Muscle of leg (tissue), 11 donors: Measurements from ENCODE around the gene EIF4EBP3. TPM values are rescaled to one million over a fixed set of nuclear protein-coding genes. Genes with fewer than 3 reads are reported as not detected.

Source experiments
- DNase-seq: peaks from one replicate; pipeline ENCODE4 v3.0.0; 2013
- H3K27ac ChIP-seq: one replicate; pipeline ENCODE4 v1.5.1; 2013; ENCODE audit warnings: mild to moderate bottlenecking, low read length, control low read depth
- H3K27me3 ChIP-seq: one replicate; pipeline ENCODE4 v1.6.1; 2013; ENCODE audit warnings: low read length; ENCODE audit not compliant: control insufficient read depth, insufficient read depth
- H3K36me3 ChIP-seq: one replicate; pipeline ENCODE4 v1.6.1; 2013; ENCODE audit warnings: low read length; ENCODE audit not compliant: control insufficient read depth, insufficient read depth
- H3K4me1 ChIP-seq: one replicate; pipeline ENCODE4 v1.6.1; 2013; ENCODE audit warnings: low read length; ENCODE audit not compliant: control insufficient read depth, insufficient read depth
- H3K4me3 ChIP-seq: one replicate; pipeline ENCODE4 v1.5.1; 2013; ENCODE audit warnings: low read length, control low read depth
- H3K9me3 ChIP-seq: replicated peaks from 2 replicates; pipeline ENCODE4 v1.6.1; 2013; ENCODE audit warnings: low read depth, low read length; ENCODE audit not compliant: control insufficient read depth
- WGBS: methylation state at CpG from one replicate; pipeline ENCODE4 v1.1.5; 2013; ENCODE audit warnings: missing lambda C conversion rate; ENCODE audit not compliant: insufficient coverage; 5-methylcytosine and 5-hydroxymethylcytosine counted together
- polyA plus RNA-seq, 8 donors: library from polyadenylated mRNA; unstranded; fragments of 120-200 nt; gene quantifications; one replicate each; pipeline versions ENCODE4 v1.2.1 to v1.2.3, GENCODE V29; 2013; ENCODE audit warnings: inconsistent platforms in 1 of 8, low replicate concordance in 1 of 8; ENCODE audit not compliant: insufficient read length in 8 of 8, insufficient read depth in 1 of 8
- total RNA-seq: library from RNA; stranded (reverse); fragments of 120-200 nt; gene quantifications from one replicate; pipeline ENCODE4 v1.2.4, GENCODE V29; 2013

The EIF4EBP3 gene
- total and polyA plus RNA-seq, 9 donors: 2.6 to 13.7 (median 6.3) TPM

GRCh38 chr5:140544986-140545385, 2.5 kb upstream of the EIF4EBP3 start:
- Histone ChIP-seq H3K9me3 (no peaks in the 10 kb centered on the region), H3K36me3 (peaks cover 41% of the 10 kb centered on the region), H3K4me1 (peaks cover 32% of the 10 kb centered on the region), H3K4me3 (no peak overlapping the region), H3K27me3 (no peaks in the 10 kb centered on the region), H3K27ac (no peak overlapping the region)
- 97% methylated on average over 6 of the region's 7 CpGs for WGBS
- DNase-seq: no peak

GRCh38 chr5:140545606-140546005, 1.9 kb upstream of the EIF4EBP3 start:
- Histone ChIP-seq H3K4me3 (no peak overlapping the region), H3K27ac (no peak overlapping the region), H3K9me3 (no peaks in the 10 kb centered on the region), H3K36me3 (peaks cover 43% of the 10 kb centered on the region), H3K4me1 (peaks cover 32% of the 10 kb centered on the region), H3K27me3 (no peaks in the 10 kb centered on the region)
- 91% methylated on average over 7 of the region's 10 CpGs for WGBS
- DNase-seq: no peak

GRCh38 chr5:140546851-140547507, 483 bp upstream of the EIF4EBP3 start:
- Histone ChIP-seq H3K9me3 (no peaks in the 10 kb centered on the region), H3K27me3 (no peaks in the 10 kb centered on the region), H3K36me3 (peaks cover 48% of the 10 kb centered on the region), H3K4me1 (peaks cover 32% of the 10 kb centered on the region), H3K4me3 (peak overlapping the region; percentile 57), H3K27ac (peak overlapping the region; percentile 94)
- 34% methylated on average over 9 of the region's 13 CpGs for WGBS
- peak; percentile 19 for DNase-seq

DNA sequence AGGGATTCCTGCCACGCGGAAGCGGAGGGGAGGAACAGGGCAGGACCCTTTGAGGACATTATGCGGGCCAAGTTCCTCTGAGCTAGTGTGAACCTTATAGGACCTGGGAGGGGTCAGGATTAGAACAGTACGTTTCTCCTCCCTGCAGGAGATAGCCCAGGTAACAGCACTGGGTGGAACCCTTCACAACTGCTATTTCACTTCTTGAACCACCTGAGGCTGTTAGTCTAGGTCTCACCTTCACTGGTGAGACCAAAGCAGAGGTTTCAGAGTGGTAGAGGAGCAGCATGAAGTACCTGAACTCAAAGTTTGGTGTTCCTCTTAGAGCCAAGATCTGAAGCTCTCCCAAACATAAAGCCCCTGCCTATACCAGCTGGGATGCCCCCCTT, 832 bp downstream of the EIF4EBP3 start:
- Histone ChIP-seq H3K4me3 (peak overlapping the region; percentile 57), H3K9me3 (no peaks in the 10 kb centered on the region), H3K27me3 (no peaks in the 10 kb centered on the region), H3K4me1 (peaks cover 32% of the 10 kb centered on the region), H3K27ac (peak overlapping the region; percentile 94), H3K36me3 (peaks cover 54% of the 10 kb centered on the region)
- no peak for DNase-seq
- 7% methylated on average over 4 of the region's 5 CpGs for WGBS

DNA sequence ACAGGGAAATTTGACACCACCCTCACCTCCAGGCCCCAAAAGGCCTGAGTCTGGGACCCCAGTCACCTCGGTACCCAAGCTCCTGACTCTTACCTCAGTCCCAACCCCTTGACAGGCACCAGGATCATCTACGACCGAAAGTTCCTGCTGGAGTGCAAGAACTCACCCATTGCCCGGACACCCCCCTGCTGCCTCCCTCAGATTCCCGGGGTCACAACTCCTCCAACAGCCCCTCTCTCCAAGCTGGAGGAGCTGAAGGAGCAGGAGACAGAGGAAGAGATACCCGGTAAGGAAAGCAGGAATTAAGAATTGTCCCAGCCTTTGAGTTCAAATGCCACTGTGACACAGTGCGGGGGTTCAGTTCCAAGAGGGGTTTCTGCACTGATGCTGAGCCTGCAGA, 1.3 kb downstream of the EIF4EBP3 start:
- peaks cover 58% of the 10 kb centered on the region for H3K36me3 ChIP-seq
- H3K9me3 ChIP-seq: no peaks in the 10 kb centered on the region
- WGBS: 73% methylated on average over 5 of the region's 7 CpGs
- peaks cover 32% of the 10 kb centered on the region for H3K4me1 ChIP-seq
- H3K27ac ChIP-seq: peak overlapping the region; percentile 94
- H3K4me3 ChIP-seq: no peak overlapping the region
- no peak for DNase-seq
- no peaks in the 10 kb centered on the region for H3K27me3 ChIP-seq

DNA sequence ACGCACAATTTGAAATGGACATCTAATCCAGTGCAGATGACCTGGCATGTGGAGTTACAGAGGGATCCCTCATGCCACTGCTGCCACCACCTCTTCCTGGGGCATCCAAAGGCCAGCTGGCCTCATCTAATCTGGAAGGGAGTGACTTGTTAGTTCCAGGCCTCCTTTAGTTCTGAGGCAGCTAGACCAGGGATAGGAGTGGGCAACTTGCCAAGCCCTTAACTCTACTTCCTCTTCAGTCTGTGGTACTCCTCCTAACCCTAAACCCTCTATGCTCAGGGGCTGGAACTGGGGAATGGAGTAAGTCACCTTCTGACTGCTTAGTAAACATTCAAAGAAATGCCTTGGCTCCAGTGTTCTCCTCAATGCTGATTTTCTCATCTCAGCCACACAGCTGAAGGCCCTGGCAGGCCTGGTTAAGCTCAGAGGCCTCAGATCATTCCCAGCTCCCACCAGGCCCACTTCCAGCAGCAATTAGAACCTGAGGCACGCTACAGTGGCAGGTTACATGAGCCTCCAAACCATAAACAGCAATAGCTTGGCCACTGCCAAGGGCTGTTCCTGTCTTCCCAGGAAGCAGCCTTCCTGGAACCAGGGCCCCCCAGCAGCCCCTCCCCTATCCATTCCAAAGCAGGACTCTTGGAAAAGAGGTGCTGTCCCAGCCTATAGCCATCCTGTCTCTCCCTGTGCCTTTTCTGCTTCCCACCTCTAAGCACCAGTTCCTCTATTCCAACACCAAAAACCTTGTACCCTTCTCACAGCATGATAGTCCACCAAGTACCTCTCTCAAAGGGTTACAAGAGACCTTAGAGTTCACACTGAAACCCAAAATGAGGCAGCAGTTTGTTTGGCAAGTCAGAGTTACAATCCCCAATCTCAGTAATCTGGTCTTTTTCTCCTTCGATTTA, 2.0 kb downstream of the EIF4EBP3 start:
- Histone ChIP-seq H3K4me1 (peaks cover 32% of the 10 kb centered on the region), H3K27me3 (no peaks in the 10 kb centered on the region), H3K27ac (peak overlapping the region; percentile 94), H3K4me3 (no peak overlapping the region), H3K9me3 (no peaks in the 10 kb centered on the region), H3K36me3 (peaks cover 51% of the 10 kb centered on the region)
- WGBS: 60% methylated on average over 2 of the region's 3 CpGs
- peak; percentile 76 for DNase-seq

GRCh38 chr5:140550147-140551079, 3.0 kb downstream of the EIF4EBP3 start:
- Histone ChIP-seq H3K4me1 (peaks cover 33% of the 10 kb centered on the region), H3K27me3 (no peaks in the 10 kb centered on the region), H3K36me3 (peaks cover 47% of the 10 kb centered on the region), H3K9me3 (no peaks in the 10 kb centered on the region), H3K4me3 (no peak overlapping the region), H3K27ac (peak overlapping the region; percentile 94)
- no peak for DNase-seq
- 94% methylated on average over 6 of the region's 11 CpGs for WGBS

DNA sequence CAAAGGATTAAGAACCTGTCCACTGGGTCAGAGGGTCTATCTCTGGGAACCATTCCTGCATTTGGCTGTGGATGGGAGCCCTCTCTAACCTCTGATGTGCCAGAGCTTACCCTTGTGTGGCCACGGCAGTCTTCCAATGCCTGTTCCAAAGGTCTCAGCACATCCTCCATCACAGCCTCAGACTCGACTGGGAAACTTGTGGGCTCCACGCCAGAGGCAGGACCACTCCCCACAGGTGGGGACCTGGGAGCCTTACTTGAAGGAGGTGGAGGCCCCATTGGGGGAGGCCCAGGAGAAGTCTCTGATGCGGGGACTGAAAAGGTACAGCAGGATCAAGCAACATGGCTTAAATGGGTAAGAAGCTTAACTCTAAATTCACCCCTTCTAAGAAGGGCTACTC, 4.4 kb downstream of the EIF4EBP3 start:
- no peak for DNase-seq
- Histone ChIP-seq H3K36me3 (peaks cover 47% of the 10 kb centered on the region), H3K9me3 (no peaks in the 10 kb centered on the region), H3K27ac (no peak overlapping the region), H3K4me1 (peaks cover 36% of the 10 kb centered on the region), H3K4me3 (no peak overlapping the region), H3K27me3 (no peaks in the 10 kb centered on the region)
- WGBS: 100% methylated on average over 1 of the region's 4 CpGs

DNA sequence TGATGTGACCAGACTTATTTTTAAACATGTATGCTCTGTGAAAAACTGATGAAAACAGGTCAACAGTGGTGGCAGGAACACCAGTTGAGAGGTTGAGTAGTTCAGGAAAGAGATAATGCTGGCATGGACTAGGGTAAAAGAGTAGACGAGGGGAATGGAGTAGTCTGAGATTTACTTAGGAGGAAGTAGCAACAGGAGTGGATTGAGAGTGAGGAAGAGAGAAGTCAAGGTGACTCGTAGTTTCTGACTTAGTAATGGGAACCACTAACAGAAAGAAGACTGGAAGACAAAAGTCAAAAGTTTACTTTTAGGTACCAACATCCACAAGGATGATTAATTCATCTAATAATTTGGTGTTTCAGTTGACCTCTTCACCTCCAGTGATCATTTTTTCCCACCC, 6.2 kb downstream of the EIF4EBP3 start:
- peaks cover 46% of the 10 kb centered on the region for H3K36me3 ChIP-seq
- H3K9me3 ChIP-seq: no peaks in the 10 kb centered on the region
- no peak for DNase-seq
- 58% methylated on average over 1 of the region's 2 CpGs for WGBS
- no peak overlapping the region for H3K4me3 ChIP-seq
- no peaks in the 10 kb centered on the region for H3K27me3 ChIP-seq
- no peak overlapping the region for H3K27ac ChIP-seq
- peaks cover 24% of the 10 kb centered on the region for H3K4me1 ChIP-seq
